ENCODE data around the gene CDKL5.

Gene CDKL5

DNA sequence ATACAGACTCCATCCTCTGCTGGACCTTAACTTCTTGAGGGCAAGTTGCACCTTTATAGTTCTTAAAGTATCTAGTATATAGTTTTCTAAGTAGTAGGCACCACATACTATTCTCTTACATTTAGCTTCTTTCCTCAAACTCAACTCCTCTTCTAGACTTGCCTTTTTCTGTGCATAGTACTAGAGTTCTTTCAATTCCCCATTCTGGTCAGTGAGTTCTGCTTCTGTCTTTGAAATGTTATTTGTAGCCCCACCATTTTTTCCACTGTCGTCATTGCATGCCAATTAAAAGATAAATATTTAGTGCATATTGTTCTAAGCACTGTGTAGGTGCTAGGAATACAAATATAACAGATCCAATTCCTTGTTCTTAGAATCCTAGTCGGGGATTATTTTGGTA lies 31.6 kb downstream of the CDKL5 start:
- DNase-seq (ENCODE audit: low read depth in 2 of 2): no peak

DNA sequence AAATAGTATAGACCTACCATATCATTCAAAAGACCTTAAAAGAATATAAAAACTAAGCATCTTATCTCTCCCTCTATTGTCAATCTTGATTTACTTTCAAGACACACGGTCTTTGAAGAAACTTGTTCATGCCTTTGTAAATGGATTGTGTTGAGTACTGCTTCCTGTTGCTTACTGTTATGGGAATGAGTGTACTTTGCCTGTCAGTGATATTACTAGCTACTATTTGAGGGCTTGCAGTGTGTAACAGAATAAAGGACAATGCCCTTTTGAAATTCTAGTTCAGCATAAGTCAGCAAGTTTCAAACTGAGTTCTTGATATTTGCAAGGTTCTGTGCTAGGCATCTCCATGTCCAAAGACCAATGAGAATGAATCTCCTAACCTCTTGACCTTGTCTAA lies 36.0 kb downstream of the CDKL5 start:
- no peak for DNase-seq (ENCODE audit: low read depth in 2 of 2)

DNA sequence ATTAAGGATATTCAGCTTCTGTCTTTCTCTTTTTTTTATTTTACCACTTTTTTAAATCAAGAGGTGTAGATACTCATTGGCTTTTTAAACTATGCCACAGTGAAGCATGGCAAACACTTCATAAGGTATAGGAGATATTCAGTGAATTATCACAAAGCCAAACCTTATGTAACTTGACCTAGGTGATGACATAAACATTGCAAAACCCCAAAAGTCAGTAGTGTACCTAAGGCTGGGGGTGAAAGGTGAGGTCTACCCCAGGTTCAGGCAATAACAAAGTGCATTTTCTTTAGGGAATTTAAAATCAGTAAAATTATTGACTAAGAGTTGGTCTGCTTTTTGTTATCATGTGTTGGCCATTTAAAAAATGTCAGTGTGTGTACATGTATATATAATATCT lies 39.1 kb downstream of the CDKL5 start:
- no peak for DNase-seq (ENCODE audit: low read depth in 2 of 2)

DNA sequence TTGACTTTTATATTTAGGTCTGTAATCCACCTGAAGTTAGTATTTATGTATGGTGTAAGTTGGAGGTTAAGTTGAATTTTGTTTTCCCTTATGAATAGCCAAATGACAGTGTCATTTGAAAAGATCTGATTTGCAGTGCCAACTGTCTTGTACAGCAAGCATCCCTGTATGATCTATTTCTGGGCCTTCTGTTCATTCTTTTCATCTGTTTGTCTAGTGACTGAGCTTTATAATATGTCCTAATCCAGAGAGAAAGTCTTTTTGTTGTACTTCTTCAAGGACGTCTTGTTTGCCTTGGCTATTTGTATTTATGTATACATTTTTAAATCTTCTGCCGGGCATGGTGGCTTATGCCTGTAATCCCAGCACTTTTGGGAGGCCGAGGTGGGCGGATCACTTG lies 39.6 kb downstream of the CDKL5 start:
- DNase-seq (ENCODE audit: low read depth in 2 of 2): no peak

DNA sequence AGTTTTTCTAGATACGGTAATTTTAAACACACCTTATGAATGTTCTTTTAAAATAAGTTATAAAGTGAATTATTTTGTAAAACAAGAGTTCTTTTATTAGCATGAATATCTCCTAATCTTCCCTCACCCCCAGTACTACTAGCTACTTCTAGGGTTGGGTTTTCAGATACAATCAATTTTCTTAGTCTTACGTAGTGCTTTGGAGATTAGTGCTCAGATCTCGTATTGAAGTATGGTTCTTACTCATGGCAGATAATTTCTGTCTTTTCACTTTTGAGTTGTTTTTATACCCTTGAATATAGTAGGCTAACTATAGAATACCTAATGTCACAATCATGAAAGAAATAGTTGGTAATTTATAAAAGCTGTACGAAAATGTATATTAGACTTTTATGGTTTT lies 43.2 kb downstream of the CDKL5 start:
- DNase-seq (ENCODE audit: low read depth in 2 of 2): no peak

DNA sequence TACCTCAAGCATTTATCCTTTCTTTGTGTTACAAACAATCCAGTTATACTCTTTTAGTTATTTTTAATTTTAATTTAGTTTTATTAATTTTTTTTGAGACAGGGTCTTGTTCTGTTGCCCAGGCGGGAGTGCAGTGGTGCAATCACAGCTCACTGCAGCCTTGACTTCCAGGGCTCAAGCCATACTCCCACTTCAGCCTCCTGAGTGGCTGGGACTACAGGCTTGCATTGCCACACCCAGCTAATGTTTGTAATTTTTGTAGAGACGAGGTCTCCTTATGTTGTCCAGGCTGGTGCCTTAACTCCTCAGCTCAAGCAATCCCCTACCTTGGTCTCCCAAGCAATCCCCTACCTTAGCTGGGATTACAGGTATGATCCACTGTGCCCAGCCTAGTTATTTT lies 45.9 kb downstream of the CDKL5 start:
- no peak for DNase-seq (ENCODE audit: low read depth in 2 of 2)

DNA sequence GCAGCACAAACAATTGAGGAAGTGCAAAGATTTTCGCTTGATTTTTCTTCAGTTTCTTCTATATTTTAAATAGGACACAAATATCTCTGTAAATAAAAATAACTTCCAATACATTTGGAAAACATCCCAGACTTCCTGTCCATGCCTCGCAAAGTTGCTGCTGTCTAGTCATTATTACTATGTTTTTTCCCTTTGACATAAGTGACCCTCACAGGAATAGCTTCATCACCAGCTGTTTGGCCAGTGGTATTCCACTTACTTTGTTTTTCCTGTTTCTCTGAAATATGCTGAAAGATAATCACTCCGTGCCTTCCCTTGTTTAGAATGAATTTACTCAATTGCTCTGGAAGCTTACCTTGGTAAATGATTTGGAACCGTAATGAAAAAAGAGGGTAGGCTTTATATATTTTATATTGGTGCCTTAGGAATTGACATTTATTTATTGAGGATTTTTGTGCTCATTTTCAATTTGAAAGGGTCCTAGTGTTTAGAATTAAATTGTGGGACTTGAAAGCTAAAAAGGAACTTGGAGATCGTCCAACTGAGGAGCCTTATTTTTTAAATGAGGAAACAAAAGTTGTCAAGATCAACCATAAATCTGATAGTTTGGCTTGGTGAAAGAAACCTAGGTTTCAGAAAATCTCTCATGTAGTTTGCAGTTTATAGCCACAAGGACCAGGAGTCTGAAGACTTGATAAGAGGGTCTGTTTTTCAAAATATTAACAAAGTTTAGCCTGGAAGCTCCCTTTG lies 65.6 kb downstream of the CDKL5 start:
- DNase-seq (ENCODE audit: low read depth in 2 of 2): no peak

DNA sequence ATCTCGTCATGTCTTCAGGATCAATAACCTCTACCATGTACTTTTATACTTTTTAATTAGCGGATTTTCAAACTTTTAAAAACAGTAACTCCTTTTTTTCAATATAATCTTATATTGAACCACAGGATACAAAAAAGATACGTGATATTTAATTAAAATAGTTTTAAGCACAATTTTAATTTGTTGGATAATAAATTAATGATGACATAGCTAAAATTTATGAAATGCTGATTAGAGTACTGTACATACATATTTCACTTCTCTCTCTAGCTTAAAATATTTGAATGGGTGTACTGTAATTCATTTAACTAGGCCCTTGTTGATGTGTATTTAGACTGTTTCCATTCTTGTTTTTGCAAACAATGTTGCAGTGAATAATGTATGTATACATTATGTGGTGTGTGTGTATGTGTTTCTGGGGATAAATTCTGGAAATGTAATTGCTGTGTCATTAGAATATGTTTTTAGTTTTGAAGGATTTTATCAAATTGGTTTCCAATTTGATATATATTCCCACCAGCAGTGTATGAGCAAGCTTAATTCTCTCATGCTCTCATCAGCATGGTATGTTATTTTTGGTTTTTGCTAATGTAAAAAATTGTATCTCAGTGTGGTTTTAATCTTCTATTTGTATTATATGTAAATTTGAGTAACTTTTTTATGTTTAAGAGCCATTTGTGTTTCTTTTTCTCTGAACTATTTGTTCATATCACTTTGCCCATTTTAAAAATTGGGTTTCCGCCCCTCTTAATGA lies 66.4 kb downstream of the CDKL5 start:
- DNase-seq (ENCODE audit: low read depth in 2 of 2): no peak

DNA sequence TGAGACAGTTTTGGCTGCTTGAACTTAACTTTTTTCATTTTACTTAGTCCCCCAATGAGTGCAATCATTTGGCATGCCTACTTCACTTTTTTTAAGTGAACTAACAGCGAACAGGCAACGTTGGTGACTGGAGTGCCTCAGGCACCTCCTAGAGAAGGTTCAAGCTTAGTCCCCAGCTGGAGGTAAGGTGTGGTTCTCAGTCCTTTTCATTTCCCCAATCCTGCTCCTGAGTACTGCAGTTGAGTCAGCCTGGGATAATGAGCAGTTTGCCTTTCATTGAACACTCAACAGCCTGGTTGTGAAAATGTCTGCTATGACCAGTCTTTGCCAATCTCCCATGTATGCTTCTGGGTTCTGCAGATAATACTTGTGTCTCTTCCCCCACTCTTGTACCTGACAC lies 109.5 kb downstream of the CDKL5 start:
- DNase-seq (ENCODE audit: low read depth in 2 of 2): no peak

DNA sequence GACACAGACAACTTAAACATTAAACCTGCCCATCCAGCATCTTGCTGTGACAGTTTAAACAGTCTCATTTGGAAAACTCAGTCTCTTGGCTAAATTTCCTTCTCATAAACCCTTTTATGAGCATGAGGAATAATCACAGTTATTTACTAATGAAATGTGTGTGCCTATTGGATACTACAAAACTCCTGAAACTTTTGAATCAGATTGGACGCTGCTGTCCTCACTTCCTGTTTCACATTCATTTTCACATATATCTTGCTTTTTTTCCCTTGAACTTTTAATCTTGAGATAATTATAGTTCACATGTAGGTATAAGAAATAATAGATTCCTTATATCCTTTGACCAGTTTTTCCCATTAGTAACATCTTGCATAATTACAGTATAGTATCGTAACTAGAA lies 111.7 kb downstream of the CDKL5 start:
- no peak for DNase-seq (ENCODE audit: low read depth in 2 of 2)

DNA sequence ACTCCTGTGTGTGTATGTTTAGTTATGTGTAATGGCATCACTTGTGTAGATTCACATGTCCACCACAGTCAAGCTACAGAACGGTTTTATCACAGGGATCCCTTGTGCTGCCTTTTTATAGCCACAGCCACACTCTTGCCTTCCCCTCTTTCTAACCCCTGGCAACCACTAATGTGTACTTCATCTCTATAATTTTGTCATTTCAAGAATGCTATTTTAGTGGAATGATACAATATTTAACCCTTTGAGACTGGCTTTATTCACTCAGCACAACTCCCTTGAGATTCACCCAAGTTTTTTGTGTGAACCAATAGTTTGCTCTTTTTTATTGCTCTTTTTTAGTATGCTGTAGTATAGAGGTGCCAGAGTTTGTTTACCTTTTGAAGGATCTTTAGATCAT lies 112.1 kb downstream of the CDKL5 start:
- no peak for DNase-seq (ENCODE audit: low read depth in 2 of 2)

DNA sequence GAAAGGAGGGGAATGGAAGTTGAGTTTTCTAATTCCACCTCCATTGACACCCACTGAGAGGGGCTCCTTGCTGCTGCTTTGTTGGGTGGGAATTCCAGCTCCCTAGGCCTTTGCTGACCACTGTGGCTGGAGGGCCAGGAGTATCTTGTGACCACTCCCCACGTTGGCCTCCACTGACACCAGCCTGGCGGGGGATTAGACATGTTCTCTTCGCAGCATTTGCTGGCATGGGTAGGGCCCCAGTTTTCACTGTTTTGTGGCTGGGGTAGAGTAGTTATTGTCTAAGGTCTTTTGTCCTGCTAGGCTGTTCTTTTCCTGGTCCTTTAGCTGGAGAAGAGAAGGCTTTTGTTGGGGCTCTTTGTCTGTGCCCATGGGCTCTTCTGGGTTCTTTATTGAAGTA lies 116.7 kb downstream of the CDKL5 start:
- no peak for DNase-seq (ENCODE audit: low read depth in 2 of 2)

DNA sequence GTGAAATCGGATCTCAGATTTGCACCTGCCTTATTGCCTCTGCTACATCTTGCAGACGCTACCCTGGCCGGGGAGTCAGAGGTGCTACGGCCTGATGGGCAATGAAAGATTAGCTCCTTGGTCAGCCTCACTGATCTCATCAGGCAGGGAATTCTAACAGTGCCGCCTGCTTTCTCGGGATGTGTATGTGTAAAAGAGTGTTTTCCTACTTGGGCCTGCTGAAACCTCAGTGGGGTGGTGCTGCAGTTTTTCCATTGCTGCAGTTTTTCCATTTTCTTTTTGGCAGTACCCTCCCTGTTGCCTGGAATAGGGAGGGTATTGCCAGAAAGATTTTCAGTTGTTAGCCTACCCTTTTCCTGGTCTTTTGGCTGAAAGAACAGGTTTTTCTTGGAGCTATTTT lies 117.5 kb downstream of the CDKL5 start:
- DNase-seq (ENCODE audit: low read depth in 2 of 2): no peak

DNA sequence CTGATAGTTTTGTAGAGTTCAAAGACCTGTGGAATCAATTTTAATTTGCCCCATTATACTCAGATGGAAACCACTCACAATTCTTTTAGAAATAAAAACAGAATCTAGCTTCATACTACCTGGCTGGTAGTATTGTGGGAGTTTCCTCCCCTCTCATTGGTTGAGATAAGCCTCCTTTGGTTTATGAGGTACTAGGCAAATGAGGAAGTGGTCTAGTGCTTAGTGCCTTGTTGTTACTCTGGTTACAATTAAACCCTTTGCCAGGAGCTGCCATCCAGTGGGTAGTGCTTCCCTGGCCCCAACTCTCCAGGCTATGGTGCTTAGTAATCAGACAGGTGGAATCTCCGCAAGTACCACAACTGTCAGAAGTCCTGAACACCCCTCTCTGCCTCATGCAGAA lies 118.3 kb downstream of the CDKL5 start:
- DNase-seq (ENCODE audit: low read depth in 2 of 2): no peak

DNA sequence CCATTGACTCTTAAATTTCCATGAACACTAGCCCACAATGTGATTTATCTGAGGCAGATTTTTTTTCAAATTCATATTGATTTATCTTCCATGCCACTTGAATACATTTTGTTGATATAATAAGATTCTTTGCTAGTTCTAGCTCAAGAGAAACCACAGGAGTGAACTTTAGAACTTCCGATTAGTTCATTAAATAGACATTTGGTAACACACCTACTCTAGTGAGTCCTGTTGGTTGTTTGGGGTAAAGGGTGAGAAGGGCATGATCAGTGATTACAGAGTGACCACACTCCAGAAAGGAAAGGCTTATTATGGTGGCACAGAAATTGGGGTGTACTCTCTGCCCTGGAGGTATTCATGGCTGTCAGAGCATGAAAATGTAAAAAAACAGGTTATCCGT lies 120.4 kb downstream of the CDKL5 start:
- no peak for DNase-seq (ENCODE audit: low read depth in 2 of 2)

DNA sequence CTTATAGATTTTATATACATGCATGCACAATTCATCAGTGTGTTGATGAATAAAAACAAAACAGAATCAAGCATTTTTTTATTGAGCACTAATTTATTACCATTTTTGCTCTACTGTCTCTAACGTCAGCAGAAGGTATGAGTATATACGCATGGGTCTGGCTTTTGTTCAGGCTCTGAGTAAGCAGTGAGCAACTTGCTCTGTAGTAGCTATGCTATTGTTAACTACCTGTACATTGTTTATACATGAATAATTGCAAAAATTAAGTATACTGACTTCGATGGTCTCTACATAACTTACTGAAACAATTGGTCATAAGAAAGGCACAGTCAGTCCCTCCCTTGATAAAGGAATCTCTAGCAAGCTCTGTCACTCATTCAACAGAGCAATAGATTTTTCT lies 123.6 kb downstream of the CDKL5 start:
- DNase-seq (ENCODE audit: low read depth in 2 of 2): no peak

DNA sequence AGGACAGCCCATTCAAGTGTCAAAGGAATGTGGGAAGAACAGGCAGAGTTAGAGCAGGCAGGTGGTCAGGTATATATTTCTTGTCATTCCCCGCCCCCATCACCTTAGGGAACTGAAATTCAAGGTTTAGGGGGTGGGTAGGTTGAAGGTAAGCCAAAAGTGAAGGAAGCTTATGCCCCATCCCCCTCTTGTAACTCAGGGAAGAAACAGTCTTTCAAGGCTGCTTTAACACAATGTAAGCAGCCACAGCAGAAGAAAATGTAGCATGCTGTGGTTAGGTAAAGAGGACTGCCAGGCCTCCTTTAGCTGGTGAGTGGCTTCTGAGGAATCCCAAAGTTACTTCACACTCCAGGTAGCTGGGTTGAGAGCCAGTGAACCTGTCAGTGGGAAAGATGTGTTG lies 124.2 kb downstream of the CDKL5 start:
- no peak for DNase-seq (ENCODE audit: low read depth in 2 of 2)

DNA sequence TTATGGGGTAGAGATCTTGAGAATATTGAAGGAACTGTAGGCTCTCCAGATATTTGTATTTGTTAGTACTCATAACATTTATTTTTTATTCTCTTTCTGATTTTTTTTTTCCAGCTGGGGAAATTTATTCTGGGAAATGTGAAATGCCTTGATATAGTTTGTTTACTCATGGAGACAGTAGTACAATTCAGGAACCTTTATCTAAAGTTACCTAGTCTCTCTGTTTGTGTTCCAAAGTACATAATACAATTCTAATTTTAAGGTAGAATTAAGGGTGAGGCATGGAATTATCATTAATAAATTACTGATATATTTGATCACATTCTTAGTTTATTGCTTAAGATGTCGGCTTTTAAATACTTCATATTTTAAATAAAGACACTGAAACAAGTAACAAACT lies 132.5 kb downstream of the CDKL5 start:
- DNase-seq (ENCODE audit: low read depth in 2 of 2): no peak

DNA sequence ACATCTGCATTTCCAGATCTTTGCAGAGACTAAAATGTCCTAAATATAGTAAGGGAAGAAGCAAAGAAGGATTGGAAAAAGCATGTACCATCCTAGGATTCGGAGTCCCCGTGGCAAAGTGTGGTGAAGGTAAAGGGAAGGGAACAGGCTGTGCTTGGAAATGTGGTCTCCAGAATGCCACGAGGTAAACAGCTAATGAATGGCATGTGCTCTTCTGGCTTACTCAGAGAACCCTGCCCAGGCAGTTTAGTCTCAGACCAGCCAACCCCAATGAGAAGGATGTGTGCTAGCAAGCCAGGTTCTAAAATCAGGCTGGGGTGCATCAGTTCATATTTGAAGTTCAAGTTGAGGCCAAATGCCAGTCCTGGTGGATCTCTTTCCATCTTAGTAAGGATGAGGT lies 133.4 kb downstream of the CDKL5 start:
- DNase-seq (ENCODE audit: low read depth in 2 of 2): no peak

DNA sequence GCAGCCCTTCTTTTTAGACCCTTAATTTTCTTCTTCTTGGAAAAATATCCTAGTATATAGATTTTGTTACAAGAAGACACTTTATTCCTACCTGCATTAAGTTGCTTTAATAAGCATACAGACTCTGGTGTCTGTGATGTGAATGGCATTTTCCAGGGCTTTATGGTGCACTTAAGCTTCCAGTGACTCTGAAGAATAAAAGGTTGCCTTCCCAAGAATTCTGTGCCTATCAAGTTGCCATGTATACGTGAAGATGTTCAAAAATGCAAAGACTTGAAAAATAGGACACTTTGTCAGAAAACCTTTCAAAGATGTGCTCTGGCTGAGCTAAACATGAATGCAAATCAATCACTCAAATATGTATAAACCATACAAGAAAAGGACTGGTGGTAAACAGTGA lies 135.6 kb downstream of the CDKL5 start:
- no peak for DNase-seq (ENCODE audit: low read depth in 2 of 2)

DNA sequence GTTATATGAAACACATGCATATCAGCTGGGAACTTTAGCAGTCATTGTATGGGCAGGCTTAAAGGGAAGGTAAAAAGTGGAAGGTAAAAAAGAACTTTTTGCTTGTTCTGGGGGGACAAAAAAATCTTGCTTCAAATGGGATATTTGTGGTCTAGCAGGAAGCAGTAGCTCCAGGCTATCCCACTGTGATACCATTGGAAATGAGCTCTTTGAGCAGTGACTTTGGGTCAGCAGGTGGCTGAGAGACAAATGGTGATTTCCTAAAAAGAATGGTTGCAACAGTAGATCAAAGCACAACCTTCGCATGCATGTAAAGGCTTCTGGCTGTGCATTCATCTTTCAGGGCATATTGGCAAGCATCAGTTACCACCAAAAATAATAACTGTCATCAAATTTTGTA lies 140.3 kb downstream of the CDKL5 start:
- DNase-seq (ENCODE audit: low read depth in 2 of 2): no peak

DNA sequence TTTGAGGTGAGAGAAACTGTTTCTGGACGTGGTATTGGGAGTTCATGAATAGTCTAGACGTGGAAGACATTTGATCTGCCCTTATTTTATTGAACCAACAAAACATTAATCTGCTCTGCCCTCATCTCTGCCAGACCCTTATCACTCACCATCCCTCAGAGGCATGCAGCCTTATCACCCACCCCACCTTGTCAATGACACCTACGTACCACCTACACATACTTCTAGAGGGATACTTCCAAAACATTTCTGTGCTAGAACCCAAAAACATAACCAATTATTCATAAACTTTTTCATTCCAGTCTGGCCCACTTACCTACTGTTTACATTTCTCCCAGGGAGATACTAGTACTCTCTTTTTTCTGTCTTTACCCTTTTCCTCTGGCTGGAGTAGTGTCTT lies 141.3 kb downstream of the CDKL5 start:
- no peak for DNase-seq (ENCODE audit: low read depth in 2 of 2)

DNA sequence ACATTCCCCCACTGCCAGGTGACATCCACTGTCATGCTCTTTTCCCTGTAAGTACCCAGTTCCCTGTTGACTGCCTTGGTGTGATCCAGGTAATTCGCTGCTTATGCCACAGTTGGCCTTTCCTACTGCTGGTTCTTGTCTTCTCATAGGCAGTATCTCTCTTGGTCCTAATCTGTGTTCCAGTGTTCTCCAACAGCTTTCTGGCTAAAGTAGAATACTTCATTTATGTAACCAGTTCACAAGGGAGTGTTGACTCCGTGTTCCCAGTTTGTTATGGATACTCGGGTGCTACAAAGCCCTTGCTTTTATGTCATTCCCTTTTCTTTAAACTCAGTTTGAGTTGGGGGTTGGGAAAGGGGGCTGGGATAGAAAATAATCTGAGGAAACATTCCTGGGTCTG lies 148.1 kb downstream of the CDKL5 start:
- no peak for DNase-seq (ENCODE audit: low read depth in 2 of 2)

DNA sequence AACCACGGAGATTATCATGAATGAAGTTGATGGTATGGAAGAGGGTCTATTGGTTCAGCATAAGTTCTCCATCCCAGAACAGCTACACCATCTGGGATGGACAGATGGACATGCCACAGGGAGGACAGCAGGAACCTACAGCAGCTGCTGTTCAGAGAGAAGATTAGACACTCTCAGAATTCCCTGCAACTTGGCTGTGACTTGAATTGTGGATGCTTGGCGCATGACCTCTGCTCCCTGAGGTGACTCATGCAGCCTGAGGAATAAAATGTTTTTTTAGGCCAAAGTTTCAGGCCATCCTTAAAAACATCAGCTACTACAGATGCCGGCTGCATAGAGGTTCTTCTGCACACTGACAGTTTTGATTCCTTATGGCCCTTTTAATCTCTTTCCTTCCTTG lies 149.2 kb downstream of the CDKL5 start:
- no peak for DNase-seq (ENCODE audit: low read depth in 2 of 2)

Data from stimulated activated CD4-positive, alpha-beta T cell treated with anti-CD3 and anti-CD28 coated beads, Interleukin-1b, Interleukin-23, amount 100 ng/mL, for 1 hour (primary cell).